Occipital lobe (tissue), 2 donors: Measurements from ENCODE around the gene CHST9. TPM values are rescaled to one million over a fixed set of nuclear protein-coding genes. Genes with fewer than 3 reads are reported as not detected.
"Not testable (repeated sequence)": the region's sequence is repeated elsewhere in the genome, so short reads cannot be mapped to it uniquely, and the experiment has no call there.

Experiments
- DNase-seq: peaks from one replicate; lab custom pipeline; 2025; lab: John Stamatoyannopoulos, UW
- total RNA-seq: library from RNA; depleted of rRNA; stranded (reverse); fragments of >200 nt; gene quantifications from one replicate; pipeline ENCODE4 v1.2.3, GENCODE V29; 2014

CHST9 gene
- total RNA-seq, result 3.1 TPM

GRCh38 chr18:27185025-27185763, at the start of gene CHST9:
Gene CHST9 (minus strand): TSS chr18:27185308. CDS start chr18:27142809, 42,499 bp downstream.
- DNase-seq, result no peak

- DNase-seq, result not testable (repeated sequence)
These were observed 47.2 kb upstream of the CHST9 start for GRCh38 chr18:27232355-27232754.

GRCh38 chr18:27231671-27232070, 46.6 kb upstream of the CHST9 start:
- not testable (repeated sequence) for DNase-seq

- not testable (repeated sequence) for DNase-seq
These were observed 46.1 kb upstream of the CHST9 start for GRCh38 chr18:27231221-27231620.

- DNase-seq, result no peak
These were observed 42.6 kb upstream of the CHST9 start for GRCh38 chr18:27227721-27228120.

GRCh38 chr18:27226556-27227075, 41.5 kb upstream of the CHST9 start:
- DNase-seq, result no peak

- DNase-seq, result no peak
These were observed 40.9 kb upstream of the CHST9 start for GRCh38 chr18:27225947-27226481.

- DNase-seq, result no peak
These were observed 38.6 kb upstream of the CHST9 start for GRCh38 chr18:27223526-27224291.

GRCh38 chr18:27214831-27215230, 29.7 kb upstream of the CHST9 start:
- DNase-seq, result no peak

- no peak for DNase-seq
These were observed 28.1 kb upstream of the CHST9 start for GRCh38 chr18:27213123-27213717.

GRCh38 chr18:27211569-27211968, 26.5 kb upstream of the CHST9 start:
- DNase-seq, result no peak

GRCh38 chr18:27206411-27206810, 21.3 kb upstream of the CHST9 start:
- DNase-seq, result no peak

GRCh38 chr18:27202741-27203140, 17.6 kb upstream of the CHST9 start:
- no peak for DNase-seq

- no peak for DNase-seq
These were observed 12.9 kb upstream of the CHST9 start for GRCh38 chr18:27198036-27198435.

GRCh38 chr18:27188309-27188708, 3.2 kb upstream of the CHST9 start:
- DNase-seq, result no peak

GRCh38 chr18:27185897-27186296, 789 bp upstream of the CHST9 start:
- no peak for DNase-seq

- DNase-seq, result no peak
These were observed 738 bp downstream of the CHST9 start for GRCh38 chr18:27184115-27185024.

- DNase-seq, result no peak
These were observed 3.4 kb downstream of the CHST9 start for GRCh38 chr18:27181726-27182125.

GRCh38 chr18:27178424-27178823, 6.7 kb downstream of the CHST9 start:
- no peak for DNase-seq

- no peak for DNase-seq
These were observed 9.2 kb downstream of the CHST9 start for GRCh38 chr18:27175914-27176313.

- no peak for DNase-seq
These were observed 9.9 kb downstream of the CHST9 start for GRCh38 chr18:27175245-27175644.
